ENCODE data around the gene GRK6.

GRK6 gene

GRCh38 chr5:177447611-177448243, 21.3 kb downstream of the GRK6 start:
- no peak for DNase-seq (ENCODE audit: low read depth in 1 of 2, low spot score in 1 of 2)
- no peak for TF ChIP-seq JUND (IDR thresholded peaks at IDR 0.05; ENCODE audit: low read depth)
- in situ Hi-C loops (cut with HindIII; ENCODE audit: low pct_unique_long_range_greater_than_20kb, low sequenced_read_pairs): no loop called here

GRCh38 chr5:177448244-177448950, 21.9 kb downstream of the GRK6 start:
- in situ Hi-C loops (cut with HindIII; ENCODE audit: low pct_unique_long_range_greater_than_20kb, low sequenced_read_pairs): no loop called here
- no peak for DNase-seq (ENCODE audit: low read depth in 1 of 2, low spot score in 1 of 2)
- no peak for TF ChIP-seq JUND (IDR thresholded peaks at IDR 0.05; ENCODE audit: low read depth)

GRCh38 chr5:177449140-177450061, 22.9 kb downstream of the GRK6 start:
- TF ChIP-seq JUND (IDR thresholded peaks at IDR 0.05; ENCODE audit: low read depth): no peak
- in situ Hi-C loops (cut with HindIII; ENCODE audit: low pct_unique_long_range_greater_than_20kb, low sequenced_read_pairs): no loop called here
- DNase-seq (ENCODE audit: low read depth in 1 of 2, low spot score in 1 of 2): no peak

- in situ Hi-C loops (cut with HindIII; ENCODE audit: low pct_unique_long_range_greater_than_20kb, low sequenced_read_pairs): no loop called here
- no peak for DNase-seq (ENCODE audit: low read depth in 1 of 2, low spot score in 1 of 2)
- TF ChIP-seq JUND (IDR thresholded peaks at IDR 0.05; ENCODE audit: low read depth): no peak
These were observed 24.4 kb downstream of the GRK6 start for GRCh38 chr5:177450667-177451424.

GRCh38 chr5:177452688-177453638, 26.5 kb downstream of the GRK6 start:
- in situ Hi-C loops (cut with HindIII; ENCODE audit: low pct_unique_long_range_greater_than_20kb, low sequenced_read_pairs): no loop called here
- DNase-seq (ENCODE audit: low read depth in 1 of 2, low spot score in 1 of 2): no peak
- no peak for TF ChIP-seq JUND (IDR thresholded peaks at IDR 0.05; ENCODE audit: low read depth)

GRCh38 chr5:177453852-177454396, 27.4 kb downstream of the GRK6 start:
- TF ChIP-seq JUND (IDR thresholded peaks at IDR 0.05; ENCODE audit: low read depth): no peak
- in situ Hi-C loops (cut with HindIII; ENCODE audit: low pct_unique_long_range_greater_than_20kb, low sequenced_read_pairs): no loop called here
- DNase-seq (ENCODE audit: low read depth in 1 of 2, low spot score in 1 of 2): no peak

GRCh38 chr5:177454397-177455035, 28.0 kb downstream of the GRK6 start:
- in situ Hi-C loops (cut with HindIII; ENCODE audit: low pct_unique_long_range_greater_than_20kb, low sequenced_read_pairs): no loop called here
- peak; percentile 93 to 100 for DNase-seq (ENCODE audit: low read depth in 1 of 2, low spot score in 1 of 2)
- TF ChIP-seq JUND (IDR thresholded peaks at IDR 0.05; ENCODE audit: low read depth): no peak; the same call in 1 of the 2 replicates

- in situ Hi-C loops (cut with HindIII; ENCODE audit: low pct_unique_long_range_greater_than_20kb, low sequenced_read_pairs): no loop called here
- peak; percentile 82 to 87 for DNase-seq (ENCODE audit: low read depth in 1 of 2, low spot score in 1 of 2)
- TF ChIP-seq JUND (IDR thresholded peaks at IDR 0.05; ENCODE audit: low read depth): no peak
These were observed 28.7 kb downstream of the GRK6 start for GRCh38 chr5:177455036-177455660.

GRCh38 chr5:177455661-177456590, 29.4 kb downstream of the GRK6 start:
- in situ Hi-C loops (cut with HindIII; ENCODE audit: low pct_unique_long_range_greater_than_20kb, low sequenced_read_pairs): no loop called here
- DNase-seq (ENCODE audit: low read depth in 1 of 2, low spot score in 1 of 2): peak; percentile 92 to 98
- no peak for TF ChIP-seq JUND (IDR thresholded peaks at IDR 0.05; ENCODE audit: low read depth)
